ENCODE data around the gene TSPEAR.

Gene TSPEAR

GRCh38 chr21:44533121-44533890 lies 178.1 kb downstream of the TSPEAR start:
- H3K27ac ChIP-seq (ENCODE audit: low read depth, low read length): no peak overlapping the region
- H4K20me1 ChIP-seq (ENCODE audit: control insufficient read depth, insufficient read depth, low read depth, low read length): no peaks in the 10 kb centered on the region
- TF ChIP-seq, protein P1, sequence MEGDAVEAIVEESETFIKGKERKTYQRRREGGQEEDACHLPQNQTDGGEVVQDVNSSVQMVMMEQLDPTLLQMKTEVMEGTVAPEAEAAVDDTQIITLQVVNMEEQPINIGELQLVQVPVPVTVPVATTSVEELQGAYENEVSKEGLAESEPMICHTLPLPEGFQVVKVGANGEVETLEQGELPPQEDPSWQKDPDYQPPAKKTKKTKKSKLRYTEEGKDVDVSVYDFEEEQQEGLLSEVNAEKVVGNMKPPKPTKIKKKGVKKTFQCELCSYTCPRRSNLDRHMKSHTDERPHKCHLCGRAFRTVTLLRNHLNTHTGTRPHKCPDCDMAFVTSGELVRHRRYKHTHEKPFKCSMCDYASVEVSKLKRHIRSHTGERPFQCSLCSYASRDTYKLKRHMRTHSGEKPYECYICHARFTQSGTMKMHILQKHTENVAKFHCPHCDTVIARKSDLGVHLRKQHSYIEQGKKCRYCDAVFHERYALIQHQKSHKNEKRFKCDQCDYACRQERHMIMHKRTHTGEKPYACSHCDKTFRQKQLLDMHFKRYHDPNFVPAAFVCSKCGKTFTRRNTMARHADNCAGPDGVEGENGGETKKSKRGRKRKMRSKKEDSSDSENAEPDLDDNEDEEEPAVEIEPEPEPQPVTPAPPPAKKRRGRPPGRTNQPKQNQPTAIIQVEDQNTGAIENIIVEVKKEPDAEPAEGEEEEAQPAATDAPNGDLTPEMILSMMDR (IDR thresholded peaks at IDR 0.05; ENCODE audit: low read depth, low read length, poor library complexity, severe bottlenecking): no peak
- no peak for TF ChIP-seq EZH2phosphoT487 (IDR thresholded peaks at IDR 0.05; ENCODE audit: borderline replicate concordance, low read length)
- no peaks in the 10 kb centered on the region for H3K4me1 ChIP-seq (ENCODE audit: control insufficient read depth, low read length)
- no peaks in the 10 kb centered on the region for H3K36me3 ChIP-seq (ENCODE audit: control insufficient read depth, low read length)
- H3K27me3 ChIP-seq (ENCODE audit: control insufficient read depth, low read length): no peaks in the 10 kb centered on the region
- H3K4me2 ChIP-seq (ENCODE audit: low read length): no peak overlapping the region
- no peaks in the 10 kb centered on the region for H3F3A ChIP-seq (ENCODE audit: control insufficient read depth, insufficient read depth)
- no peaks in the 10 kb centered on the region for H3K9me2 ChIP-seq (replicated peaks; ENCODE audit: control insufficient read depth, low read length)
- H3K79me2 ChIP-seq (ENCODE audit: control insufficient read depth, low read length): no peaks in the 10 kb centered on the region
- H3K4me3 ChIP-seq (ENCODE audit: low read length): no peak overlapping the region
- H3K9me3 ChIP-seq (ENCODE audit: control insufficient read depth, insufficient read depth, low read length): no peaks in the 10 kb centered on the region

- Histone ChIP-seq H3K27ac (ENCODE audit: low read depth, low read length) (no peak overlapping the region), H3K9me3 (ENCODE audit: control insufficient read depth, insufficient read depth, low read length) (no peaks in the 10 kb centered on the region), H3K9me2 (replicated peaks; ENCODE audit: control insufficient read depth, low read length) (no peaks in the 10 kb centered on the region), H3K27me3 (ENCODE audit: control insufficient read depth, low read length) (no peaks in the 10 kb centered on the region), H3K4me3 (ENCODE audit: low read length) (no peak overlapping the region), H3F3A (ENCODE audit: control insufficient read depth, insufficient read depth) (no peaks in the 10 kb centered on the region), H3K36me3 (ENCODE audit: control insufficient read depth, low read length) (no peaks in the 10 kb centered on the region), H3K4me1 (ENCODE audit: control insufficient read depth, low read length) (no peaks in the 10 kb centered on the region), H3K4me2 (ENCODE audit: low read length) (no peak overlapping the region), H3K79me2 (ENCODE audit: control insufficient read depth, low read length) (no peaks in the 10 kb centered on the region), H4K20me1 (ENCODE audit: control insufficient read depth, insufficient read depth, low read depth, low read length) (no peaks in the 10 kb centered on the region)
- TF ChIP-seq, protein P1 (IDR thresholded peaks at IDR 0.05; ENCODE audit: low read depth, low read length, poor library complexity, severe bottlenecking): no peak
- TF ChIP-seq EZH2phosphoT487 (IDR thresholded peaks at IDR 0.05; ENCODE audit: borderline replicate concordance, low read length): no peak
These were observed 178.7 kb downstream of the TSPEAR start for GRCh38 chr21:44532712-44533111.

DNA sequence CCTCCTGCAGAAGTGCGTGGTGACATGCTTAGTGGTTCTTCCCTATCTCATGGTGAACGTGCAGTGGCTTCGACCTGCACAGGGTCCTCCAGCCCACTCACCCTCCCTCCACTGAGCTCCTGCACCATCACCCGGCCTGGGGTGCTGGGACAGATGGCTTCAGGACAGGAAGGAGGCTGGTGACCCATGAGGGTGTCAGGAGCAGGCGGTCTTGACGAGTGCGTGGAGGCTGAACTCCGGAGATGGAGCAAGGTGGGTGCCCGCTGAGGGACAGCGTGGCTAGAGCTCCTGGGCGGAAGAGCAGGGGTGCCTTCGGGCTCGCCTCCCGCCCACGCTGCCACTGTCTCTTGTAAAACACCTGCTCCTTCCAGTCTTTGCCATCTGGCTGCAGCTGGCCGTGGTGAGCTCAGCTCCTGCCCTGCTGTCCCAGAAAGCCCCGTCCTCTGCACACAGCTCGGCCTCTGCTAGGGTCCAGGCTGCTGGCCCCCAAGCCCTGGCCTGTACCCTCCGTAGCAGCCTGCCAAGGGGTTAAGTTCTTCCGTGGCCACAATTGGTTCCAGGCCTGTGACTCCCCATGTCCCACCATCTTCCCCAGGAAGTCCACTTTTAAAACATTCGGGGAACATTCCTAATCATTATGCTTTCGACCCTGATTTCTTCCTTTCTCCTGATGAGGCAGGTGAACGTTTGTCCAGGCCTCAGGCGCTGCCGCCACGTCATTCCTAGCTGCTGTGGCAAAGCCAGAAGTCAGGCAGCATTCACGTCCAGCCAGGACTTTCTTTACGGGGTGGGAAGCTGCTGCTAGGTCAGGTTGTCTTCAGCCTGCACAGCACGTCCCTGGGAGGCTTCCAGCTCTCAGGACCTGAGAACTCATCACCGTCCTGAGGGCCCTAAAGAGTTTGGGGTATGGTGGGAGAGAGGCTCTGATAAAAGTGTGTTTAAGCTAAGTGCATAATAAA lies 179.5 kb downstream of the TSPEAR start:
- H3K79me2 ChIP-seq (ENCODE audit: control insufficient read depth, low read length): no peaks in the 10 kb centered on the region
- no peak overlapping the region for H3K4me3 ChIP-seq (ENCODE audit: low read length)
- H3K27ac ChIP-seq (ENCODE audit: low read depth, low read length): no peak overlapping the region
- H3K9me3 ChIP-seq (ENCODE audit: control insufficient read depth, insufficient read depth, low read length): no peaks in the 10 kb centered on the region
- H3K27me3 ChIP-seq (ENCODE audit: control insufficient read depth, low read length): no peaks in the 10 kb centered on the region
- no peaks in the 10 kb centered on the region for H3K9me2 ChIP-seq (replicated peaks; ENCODE audit: control insufficient read depth, low read length)
- H3F3A ChIP-seq (ENCODE audit: control insufficient read depth, insufficient read depth): no peaks in the 10 kb centered on the region
- H4K20me1 ChIP-seq (ENCODE audit: control insufficient read depth, insufficient read depth, low read depth, low read length): no peaks in the 10 kb centered on the region
- no peaks in the 10 kb centered on the region for H3K36me3 ChIP-seq (ENCODE audit: control insufficient read depth, low read length)
- TF ChIP-seq EZH2phosphoT487 (IDR thresholded peaks at IDR 0.05; ENCODE audit: borderline replicate concordance, low read length): no peak
- TF ChIP-seq, protein P1 (IDR thresholded peaks at IDR 0.05; ENCODE audit: low read depth, low read length, poor library complexity, severe bottlenecking): no peak
- H3K4me2 ChIP-seq (ENCODE audit: low read length): no peak overlapping the region
- no peaks in the 10 kb centered on the region for H3K4me1 ChIP-seq (ENCODE audit: control insufficient read depth, low read length)

All from DOHH2 (cell line).